ENCODE data around the gene STAT2. TPM values are rescaled to one million over a fixed set of nuclear protein-coding genes. Genes with fewer than 3 reads are reported as not detected.
A peak's percentile ranks its signal among the peaks of the same experiment; 100 is the strongest.

Gene STAT2
- total and polyA plus RNA-seq, 9 of the 15 experiments (the other 6 are each of a cell fraction or from before 2014, with no cell fraction given) = 15.5 to 46.9 (median 40.1) TPM

GRCh38 chr12:56315622-56316473, 44.1 kb downstream of the STAT2 start, which contains the start of gene CNPY2 (continued):
- TF ChIP-seq NFE2 (IDR thresholded peaks at IDR 0.05; ENCODE audit: low read depth) = peak; percentile 86
- TF ChIP-seq CREBBP (IDR thresholded peaks at IDR 0.05; ENCODE audit: low read depth, low read length) = no peak
- 0 out of 2 replicates have a peak, but pooled peaks have one; percentile 22 for TF ChIP-seq HEY1 (CRISPR knock-in tag; IDR thresholded peaks at IDR 0.05; ENCODE audit: borderline replicate concordance)
- no peak for TF ChIP-seq GATAD2A (IDR thresholded peaks at IDR 0.05)
- peak; percentile 77 for TF ChIP-seq RBBP5 (IDR thresholded peaks at IDR 0.05; ENCODE audit: borderline replicate concordance, insufficient read depth, low read length, poor library complexity, severe bottlenecking)
- peak; percentile 97 for TF ChIP-seq ETS1 (conservative IDR thresholded peaks at IDR 0.05; ENCODE audit: control insufficient read depth, low read depth, low read length)
- TF ChIP-seq ZBED1 (IDR thresholded peaks at IDR 0.05) = no peak; the same call in 1 of the 2 replicates
- peak; percentile 69 for TF ChIP-seq CBX1 (IDR thresholded peaks at IDR 0.05; ENCODE audit: low read depth)
- TF ChIP-seq YBX1 (IDR thresholded peaks at IDR 0.05) = no peak
- TF ChIP-seq XRCC3 (IDR thresholded peaks at IDR 0.05) = no peak
- peak; percentile 69 for TF ChIP-seq POLR2H (tag; IDR thresholded peaks at IDR 0.05; ENCODE audit: low read depth)
- TF ChIP-seq LEF1 (IDR thresholded peaks at IDR 0.05) = no peak
- peak; percentile 83; the same call in 1 of the 2 replicates for TF ChIP-seq POLR2AphosphoS2 (IDR thresholded peaks at IDR 0.05; ENCODE audit: low read length)
- no peak for TF ChIP-seq ZNF668 (CRISPR knock-in tag; IDR thresholded peaks at IDR 0.05)
- TF ChIP-seq ZNF785 (CRISPR knock-in tag; IDR thresholded peaks at IDR 0.05) = no peak
- TF ChIP-seq TEAD2 (tag; IDR thresholded peaks at IDR 0.05) = no peak
- TF ChIP-seq CEBPG (CRISPR knock-in tag; IDR thresholded peaks at IDR 0.05) = peak; percentile 45; the same call in 1 of the 2 replicates
- TF ChIP-seq CEBPG (tag; conservative IDR thresholded peaks at IDR 0.05 in 1 of 2, IDR thresholded peaks at IDR 0.05 in 1 of 2) = no peak

Measured in K562 (cell line).